Fibroblast of skin of right biceps (primary cell): ENCODE data around the gene MBD3.
A peak's percentile ranks its signal among the peaks of the same experiment; 100 is the strongest.

Experiments
- DNase-seq: peaks from one replicate; pipeline ENCODE4 v3.0.0-alpha.2; 2013

Gene MBD3

DNA sequence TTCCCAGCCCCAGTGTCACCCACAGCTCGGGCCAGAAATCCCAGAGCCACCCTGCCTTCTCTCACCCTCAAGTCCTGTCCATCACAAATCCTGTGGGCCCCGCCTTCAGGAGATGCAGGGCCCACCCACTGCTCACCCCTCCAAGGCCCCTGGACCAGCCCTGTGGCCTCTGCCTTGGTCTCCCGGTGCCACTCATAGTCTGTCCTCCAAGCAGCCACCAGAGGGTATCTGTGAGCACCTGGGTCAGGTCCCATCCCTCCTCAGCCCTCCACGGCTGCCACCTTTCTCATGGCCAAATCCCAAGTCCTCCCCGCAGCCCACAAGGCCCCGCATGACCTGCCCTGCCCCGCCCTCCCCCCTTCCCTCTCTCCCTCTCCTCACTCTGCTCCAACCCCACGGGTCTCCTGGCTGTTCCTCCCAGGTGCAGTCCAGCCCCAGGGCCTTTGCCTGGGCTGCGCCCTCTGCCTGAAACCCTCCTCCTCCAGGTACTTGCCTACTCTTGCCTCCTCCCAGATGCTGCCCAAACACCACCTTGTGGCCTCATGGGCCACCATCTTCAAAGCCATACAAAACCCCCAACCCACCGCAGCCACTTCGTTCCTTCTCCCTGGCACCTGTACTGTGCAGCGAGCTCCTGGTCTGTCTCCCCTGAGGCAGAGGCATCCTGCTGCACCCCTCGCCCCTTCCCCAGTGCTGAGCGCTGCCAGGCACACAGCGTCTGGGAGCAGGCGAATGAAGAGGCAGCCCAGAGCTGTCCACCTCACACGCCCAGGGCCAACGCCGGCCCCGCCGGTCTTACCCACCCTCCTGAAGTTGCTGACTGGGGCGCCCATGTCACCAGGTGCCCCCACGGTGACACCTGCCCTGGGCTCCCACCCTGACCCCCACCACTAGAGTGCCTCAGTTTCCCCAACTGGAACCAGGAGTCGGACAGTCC, 25.8 kb upstream of the MBD3 start:
- peak; percentile 10 for DNase-seq

DNA sequence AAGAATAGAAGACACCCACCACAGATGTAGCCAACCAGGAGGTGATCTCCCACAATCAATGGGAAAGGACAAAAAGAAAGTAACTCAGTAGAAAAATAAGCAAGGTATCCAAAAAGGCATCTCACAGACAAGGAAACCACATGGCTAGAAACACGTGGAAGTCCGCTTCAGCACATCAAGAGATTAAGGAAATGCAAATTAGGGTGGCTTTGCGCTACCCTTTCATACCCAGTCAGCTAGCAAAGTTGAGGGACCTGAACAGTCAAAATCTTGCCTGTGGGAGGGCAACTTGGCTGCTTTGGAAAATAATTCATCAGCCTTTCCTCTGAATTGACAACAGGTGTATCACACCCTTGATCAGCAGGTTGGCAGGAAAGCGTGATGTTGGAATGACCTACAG, 24.2 kb upstream of the MBD3 start:
- no peak for DNase-seq

DNA sequence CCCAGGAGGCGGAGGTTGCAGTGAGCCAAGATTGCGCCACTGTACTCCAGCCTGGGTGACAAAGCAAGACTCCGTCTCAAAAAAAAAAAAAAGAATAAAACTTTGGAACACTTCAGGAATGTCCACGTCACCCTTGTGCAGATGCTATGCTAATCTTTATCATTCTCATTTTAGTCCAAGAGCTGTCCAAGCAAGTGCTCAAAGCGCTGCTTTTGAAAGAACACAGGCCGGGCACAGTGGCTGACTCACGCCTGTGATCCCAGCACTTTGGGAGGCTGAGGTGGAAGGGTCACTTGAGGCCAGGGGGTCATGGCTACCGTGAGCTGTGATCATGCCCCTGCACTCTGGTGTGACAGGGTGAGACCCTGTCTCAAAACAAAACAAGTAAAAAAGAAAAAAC, 23.7 kb upstream of the MBD3 start:
- DNase-seq, result no peak

DNA sequence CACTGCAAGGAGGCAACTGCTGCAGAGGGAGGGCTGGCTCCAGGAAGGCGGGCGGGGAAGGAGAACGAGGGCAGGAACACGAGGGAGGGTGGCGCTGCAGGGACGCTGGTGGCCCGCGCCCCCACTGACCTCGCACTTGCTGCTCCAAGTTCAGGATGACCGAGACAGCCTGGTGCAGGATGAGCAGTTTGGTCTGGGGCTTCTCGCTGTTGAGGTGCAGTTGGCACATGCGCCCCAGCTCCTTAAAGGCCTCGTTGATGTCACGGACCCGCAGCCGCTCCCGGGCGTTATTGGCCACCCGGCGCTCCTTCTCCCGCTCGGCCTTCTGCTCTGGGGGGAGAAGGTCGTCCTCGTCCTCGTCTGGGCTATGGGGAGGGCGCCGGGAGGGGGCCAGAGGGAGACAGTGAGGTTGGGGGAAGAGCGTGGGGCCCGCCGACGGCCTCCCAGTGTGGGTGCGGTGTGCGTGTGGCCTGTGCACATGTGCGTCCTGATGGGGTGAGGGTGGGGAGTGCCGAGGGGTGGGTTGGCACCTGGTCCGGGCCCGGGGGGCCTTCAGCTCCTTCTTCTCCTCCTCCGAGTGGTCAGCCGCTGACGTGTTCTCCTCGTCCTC, 22.6 kb upstream of the MBD3 start:
- no peak for DNase-seq

DNA sequence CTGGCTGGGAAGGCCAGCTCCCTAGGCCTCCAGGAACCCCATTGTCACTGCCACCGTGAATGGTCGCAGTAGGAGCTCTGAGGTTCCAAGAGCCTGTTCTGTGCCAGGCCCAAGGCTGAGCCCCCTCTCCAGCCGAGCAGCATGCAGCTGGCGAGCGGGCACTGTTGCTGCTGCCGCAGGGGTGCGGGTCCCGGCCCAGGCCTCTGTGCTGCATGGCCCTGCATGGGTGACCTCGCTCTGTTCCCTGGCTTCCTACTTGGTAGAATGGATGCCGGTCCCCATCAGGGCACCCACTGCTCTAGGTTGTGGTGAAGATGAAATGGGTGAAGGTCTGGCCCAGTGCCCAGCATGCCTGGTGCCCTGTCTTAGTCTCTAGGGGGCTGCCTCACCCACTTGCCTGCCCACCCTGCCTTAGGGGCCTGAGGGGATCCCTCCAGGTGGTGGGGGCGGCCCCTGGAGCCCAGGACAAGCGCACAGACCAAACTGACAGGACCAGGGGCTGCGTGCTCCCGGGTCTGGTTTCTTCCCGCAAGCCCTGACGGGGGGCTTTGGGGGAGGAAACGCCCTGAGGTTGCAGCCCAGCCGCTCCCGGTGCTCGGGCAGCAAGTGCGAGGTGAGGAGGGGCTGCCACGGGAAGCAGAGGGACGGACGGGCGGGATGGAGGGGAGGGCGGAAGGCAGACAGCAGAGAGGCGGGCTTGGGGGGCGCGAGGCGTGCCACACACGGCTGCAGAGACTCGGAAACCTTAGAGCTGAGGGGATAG, 21.3 kb upstream of the MBD3 start:
- DNase-seq, result no peak

DNA sequence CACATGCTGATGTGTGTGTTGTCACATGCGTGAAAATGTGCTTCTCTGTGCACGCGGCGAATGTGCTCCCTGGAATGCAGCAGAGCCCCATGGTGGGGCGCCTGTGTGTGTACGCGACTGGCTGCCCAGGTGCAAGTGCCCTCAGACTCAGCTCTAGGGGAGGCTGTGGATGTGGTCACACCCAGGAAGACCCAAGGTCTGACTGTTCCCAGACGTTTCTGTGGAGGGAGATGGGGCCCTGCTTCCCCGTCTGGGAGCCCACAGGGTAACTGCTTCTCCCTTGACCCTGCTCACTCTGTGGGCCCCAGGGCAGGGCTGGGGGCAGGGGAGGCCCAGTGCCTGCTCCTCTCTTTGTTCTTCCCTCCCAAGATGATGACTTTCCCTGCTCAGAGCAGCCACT, 20.5 kb upstream of the MBD3 start:
- no peak for DNase-seq

DNA sequence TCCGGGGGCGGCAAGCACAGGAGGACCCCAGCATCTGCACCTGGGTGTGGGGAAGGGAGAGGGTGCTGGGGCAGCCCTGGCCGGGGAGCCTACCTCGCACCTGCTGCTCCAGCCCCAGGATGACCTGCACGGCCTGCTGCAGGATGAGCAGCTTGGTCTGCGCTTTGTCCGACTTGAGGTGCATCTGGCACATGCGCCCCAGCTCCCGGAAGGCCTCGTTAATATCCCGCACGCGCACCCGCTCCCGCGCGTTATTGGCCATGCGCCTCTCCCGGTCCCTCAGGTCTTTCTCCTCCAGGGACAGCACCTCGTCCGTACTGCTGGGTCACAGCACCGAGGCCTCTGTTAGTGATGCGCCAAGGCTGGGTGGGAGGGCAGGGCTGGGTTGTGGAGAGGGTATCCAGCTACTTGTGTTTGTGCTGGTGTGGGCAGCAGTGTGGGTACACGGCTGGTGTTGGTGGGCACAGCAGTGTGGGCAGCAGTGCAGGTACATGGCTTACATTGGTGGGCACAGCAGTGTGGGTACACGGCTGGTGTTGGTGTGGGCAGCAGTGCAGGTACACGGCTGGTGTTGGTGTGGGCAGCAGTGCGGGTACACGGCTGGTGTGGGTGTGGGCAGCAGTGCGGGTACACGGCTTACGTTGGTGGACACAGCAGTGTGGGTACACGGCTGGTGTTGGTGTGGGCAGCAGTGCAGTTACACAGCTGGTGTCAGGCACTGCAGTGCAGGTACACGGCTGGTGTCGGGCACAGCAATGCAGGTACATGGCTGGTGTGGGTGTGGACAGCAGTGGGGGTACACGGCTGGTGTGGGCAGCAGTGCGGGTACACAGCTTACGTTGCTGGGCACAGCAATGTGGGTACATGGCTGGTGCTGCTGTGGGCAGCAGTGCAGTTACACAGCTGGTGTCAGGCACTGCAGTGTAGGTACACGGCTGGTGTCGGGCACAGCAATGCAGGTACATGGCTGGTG, 19.7 kb upstream of the MBD3 start:
- no peak for DNase-seq

DNA sequence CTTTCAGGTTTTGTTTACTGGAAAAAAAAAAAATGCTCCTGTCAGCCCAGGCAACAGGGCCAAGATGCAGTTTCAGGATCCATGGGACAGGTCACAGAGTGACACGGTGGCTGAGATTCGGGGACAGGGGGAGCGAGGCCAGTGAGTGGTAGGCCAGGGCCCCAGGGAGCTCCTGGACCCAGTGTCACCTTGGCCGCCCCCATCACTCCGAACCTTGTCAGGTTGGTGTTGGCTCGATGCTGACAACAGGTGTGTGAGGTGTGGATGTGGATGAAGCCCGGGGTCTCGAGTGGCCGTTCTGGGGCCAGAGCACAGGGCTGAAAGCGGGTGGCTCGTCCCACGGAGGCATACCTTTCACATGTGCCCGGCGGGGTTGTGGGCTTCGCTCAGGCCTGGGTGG, 18.7 kb upstream of the MBD3 start:
- no peak for DNase-seq

DNA sequence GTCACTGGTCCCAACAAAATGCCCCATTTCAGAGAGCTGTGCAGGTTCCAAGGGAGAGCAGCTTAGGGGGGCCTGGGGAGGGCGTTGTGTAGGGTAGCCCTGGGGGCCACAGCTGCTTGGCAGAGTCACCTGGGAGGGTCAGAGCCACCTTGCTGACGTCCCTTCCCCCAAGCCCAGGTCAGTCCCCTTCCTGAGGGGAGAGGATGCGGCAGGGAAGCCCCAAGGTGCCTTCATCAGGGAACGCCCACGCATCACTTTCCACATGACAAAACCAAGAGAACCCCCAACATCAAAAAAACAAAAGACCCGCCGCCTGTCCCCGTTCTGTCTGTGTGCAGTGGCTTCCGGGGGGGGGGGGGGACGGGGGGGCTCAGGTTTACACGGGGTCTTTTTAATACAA, 17.9 kb upstream of the MBD3 start:
- no peak for DNase-seq

DNA sequence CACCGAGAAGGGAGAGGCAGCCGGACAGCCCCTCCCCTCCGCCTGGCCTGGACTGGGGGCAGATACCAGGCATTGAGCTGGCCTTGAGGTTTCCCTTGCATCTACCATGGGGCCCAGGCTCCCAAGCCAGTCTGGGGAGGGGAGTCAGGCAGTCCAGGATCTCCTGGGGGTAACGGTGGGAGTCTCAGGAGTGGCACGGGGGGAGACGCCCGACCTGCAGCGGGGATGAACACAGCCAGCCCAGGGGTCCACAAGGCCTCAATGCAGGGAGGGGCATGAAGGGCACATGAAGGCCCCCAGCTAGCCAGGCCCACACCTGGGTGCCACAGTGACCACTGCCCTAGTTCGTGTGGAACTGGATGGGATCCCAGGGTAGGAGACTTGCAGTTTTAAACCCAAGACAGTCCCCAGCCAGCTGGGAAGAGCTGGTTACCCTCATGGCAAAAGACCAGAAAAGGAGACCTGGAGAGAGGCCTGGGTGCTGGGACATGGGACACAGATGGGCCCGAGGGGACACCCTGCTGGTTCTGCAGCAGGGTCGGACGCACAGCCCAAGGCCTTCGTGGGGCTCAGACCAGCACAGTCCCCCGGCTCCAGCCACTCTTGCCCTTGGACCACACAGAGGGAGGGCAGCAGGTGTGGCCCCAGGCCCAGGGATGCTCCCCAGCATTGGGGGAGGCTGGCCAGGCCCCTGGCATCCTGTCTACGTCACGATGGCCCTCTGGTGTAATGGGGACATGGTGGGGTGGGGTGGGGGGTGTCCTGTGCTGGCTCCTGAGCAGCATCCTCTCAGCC, 17.2 kb upstream of the MBD3 start:
- no peak for DNase-seq

DNA sequence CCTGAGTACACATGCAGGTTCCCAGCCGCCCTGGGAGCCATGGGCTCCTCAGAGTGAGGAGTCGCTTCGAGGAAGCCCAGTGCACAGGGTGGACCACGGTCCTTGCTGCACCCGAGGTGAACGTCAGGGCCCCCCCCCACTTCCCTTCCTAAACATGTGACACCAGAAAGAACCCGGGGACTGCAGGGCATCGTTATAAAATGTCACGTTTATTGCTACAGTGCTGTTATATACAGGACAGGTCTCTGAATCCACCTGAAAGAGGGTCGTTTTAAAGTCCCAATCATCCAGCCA, 16.4 kb upstream of the MBD3 start:
- DNase-seq, result no peak

DNA sequence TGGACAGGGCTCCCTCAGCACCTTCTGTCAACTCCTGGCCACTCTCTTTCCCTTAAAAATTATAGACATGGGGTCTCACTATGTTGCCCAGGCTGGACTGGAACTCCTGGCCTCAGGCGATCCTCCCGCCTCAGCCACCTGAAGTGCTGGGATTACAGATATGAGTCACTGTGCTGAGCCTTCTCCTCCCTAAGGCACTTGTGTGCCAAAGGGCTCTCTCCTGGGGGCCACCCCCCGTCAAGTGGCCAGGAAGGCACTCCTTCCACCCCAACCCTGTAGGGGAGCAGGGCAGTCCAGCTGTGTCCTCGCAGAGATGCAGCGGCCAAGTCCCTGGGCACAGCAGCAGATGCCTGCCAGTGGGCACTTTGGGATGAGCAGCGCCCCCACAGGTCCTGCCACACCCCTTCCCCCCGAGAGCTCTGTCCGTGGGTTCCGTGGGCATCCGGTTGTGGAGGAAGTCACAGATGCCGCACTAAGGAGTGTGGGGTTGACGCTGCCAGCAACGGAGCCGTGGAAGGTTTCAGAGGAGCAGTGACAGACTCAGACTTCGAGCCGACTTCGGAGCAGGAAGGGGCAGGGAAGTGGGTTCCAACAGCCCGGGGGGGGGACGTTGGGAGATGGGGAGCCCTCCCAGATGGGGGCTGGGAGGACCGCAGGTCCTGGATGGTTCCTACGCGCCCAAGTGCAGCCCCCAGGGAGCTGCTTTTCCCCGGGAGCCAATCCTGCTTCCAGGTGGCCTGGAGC, 15.9 kb upstream of the MBD3 start:
- no peak for DNase-seq

DNA sequence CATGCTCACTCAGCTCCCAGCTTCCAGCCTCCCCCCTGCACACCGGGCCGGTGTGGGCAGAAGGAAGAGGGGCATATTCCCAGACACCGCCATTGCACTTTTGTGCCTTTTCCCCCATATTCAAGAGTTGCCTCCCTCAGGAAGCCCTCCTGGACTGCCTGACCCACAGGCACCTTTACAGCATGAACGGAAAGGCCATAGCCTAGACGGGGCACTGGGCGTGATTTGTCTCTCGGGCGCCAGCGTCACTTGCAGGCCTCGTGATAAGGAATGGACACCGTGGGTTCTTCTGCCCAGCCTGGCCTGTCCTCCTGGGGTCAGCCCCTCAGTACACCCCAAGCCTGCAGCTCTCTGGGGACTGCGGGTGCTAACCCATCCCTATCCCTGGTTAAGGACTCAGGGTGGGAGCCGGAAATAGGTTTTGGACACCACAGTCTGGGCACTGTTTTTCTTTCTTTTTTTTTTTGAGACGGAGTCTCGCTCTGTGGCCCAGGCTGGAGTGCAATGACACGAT, 13.5 kb upstream of the MBD3 start:
- DNase-seq, result no peak

DNA sequence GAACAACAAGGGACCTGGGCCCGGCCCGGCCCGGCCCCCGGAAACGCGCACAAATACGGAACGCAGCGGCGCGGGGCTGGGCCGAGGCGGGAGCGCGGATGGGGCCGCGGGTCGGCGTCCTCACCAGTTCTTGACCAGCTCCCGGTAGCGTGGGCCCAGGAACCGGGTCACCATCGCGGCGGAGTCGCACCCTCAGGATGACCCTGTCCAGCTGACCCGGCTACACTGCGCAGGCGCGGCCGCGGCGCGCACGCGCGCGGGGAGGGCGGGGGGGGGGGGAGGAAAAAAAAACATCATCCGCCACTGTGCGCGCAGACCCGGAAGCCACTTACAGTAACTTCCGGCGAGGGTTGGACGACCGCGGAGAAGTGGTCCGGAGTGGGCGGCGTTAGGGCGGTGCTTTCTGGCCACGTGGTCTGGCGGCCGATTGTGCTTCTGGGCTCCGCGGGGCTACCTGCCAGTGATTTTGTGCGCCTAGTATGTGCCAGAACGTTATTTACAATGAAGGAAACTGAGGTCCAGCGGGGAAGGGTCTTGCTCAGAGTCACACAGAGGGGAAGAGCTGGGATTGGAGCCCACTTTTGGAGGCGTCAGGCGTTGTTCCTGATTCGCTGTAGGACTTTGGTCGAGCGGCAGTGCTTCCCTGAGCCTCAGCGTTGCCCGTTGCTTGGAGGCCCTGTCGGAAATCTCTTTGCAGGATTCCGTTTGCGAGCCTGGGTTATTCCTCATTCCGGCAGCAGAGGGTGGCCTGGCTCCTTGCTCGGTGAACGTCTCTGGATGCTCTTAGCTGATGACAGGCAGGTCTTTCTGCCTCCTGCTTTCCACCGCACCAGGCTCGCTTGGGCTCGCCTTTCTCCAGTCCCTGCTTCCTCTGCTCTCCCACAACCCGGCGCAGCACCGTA, 12.8 kb upstream of the MBD3 start, which contains the start of gene UQCR11:
TSS of gene UQCR11 (minus strand) at position 227 of the 902 bp plus-strand sequence. CDS start at position 174, 53 bp downstream.
- DNase-seq, result peak; percentile 96

DNA sequence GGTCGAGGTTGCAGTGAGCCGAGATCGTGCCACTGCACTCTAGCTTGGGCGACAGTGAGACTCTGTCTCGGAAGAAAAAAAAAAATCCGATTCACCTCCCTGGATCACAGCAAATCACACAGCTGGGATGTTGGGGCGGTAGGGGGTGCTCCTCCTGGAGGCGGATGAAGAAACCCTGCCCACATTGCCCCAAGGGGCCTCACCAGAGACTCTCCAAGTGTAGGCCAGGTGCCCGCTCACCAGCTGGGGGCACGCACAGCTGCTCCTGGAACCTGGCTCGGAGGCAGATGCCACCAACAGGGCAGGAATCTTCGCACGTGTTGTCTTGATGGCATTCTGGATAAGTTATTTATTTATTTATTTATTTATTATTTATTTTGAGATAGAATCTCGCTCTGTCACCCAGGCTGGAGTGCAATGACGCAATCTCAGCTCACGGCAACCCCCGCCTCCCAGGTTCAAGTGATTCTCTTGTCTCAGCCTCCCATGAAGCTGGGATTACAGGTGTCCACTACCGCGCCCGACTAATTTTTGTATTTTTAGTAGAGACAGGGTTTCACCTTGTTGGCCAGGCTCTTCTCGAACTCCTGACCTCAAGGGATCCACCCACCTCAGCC, 9.5 kb upstream of the MBD3 start:
- no peak for DNase-seq

DNA sequence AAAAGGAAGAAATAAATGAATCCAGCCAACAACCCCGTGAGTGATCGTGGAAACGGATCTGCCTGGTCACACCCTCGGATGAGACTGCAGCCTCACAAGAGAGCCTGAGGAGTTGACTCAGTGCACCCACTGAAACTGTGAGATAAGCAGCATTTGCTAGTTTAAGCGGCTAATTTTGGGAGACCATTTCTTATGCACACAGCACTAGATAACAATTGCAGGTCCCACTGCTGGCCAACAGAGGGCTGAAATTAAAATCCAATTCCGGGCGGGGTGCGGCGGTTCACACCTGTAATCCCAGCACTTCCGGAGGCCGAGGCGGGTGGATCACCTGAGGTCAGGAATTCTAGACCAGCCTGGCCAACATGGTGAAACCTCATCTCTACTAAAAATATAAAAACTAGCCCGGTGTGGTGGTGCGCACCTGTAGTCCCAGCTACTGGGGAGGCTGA, 9.0 kb upstream of the MBD3 start:
- no peak for DNase-seq

DNA sequence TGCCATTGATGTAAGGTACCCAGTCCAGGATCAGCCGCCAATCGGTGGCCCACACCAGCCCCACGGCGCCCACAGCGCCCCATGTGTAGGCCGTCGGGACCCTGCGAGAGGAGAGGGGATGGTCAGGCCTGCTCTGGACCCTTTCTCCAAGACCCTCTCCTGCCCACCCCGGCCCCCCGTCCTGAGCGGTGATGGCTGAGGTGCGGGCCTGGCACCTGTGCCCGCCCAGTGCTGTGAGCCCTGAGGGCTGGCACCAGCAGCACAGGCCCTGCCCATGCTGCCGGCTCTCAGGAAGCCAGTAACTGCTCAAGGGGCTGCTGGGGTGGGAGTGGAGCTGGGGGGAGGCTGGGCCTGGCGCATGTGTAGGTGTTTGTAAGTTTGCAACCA, 6.8 kb upstream of the MBD3 start:
- DNase-seq, result no peak

DNA sequence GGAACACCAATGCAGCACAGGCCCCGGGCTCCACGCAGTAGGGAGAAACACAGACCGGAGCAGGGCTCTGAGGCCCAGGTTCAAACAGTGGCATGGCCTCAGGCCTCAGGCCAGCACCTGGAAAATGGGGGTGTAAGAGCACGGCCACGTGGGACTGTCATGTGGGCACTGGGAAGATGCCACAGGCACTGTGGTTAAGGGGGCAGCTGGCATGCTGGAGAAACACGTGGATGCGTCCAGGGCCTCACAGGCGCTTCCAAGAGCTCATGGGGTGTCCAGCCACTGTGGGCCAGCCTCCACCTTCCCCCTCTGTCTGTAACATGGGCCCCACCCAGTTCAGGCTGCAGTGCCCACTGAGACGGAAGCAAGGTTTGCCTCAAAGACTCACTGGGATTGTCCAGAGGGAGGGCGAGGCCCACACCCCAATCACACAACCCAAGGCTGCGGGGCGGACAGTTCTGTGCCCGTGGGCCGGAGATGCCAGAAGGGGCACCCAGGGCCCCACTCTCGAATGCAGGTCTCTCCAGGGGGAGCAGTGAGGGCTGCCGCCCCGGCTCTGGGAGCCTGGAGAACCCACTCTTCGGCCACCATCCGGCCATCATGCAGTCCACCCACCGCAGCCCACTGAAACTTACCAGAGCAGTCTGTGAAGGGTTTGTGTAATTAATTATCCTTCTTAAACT, 6.3 kb upstream of the MBD3 start:
- DNase-seq, result no peak

DNA sequence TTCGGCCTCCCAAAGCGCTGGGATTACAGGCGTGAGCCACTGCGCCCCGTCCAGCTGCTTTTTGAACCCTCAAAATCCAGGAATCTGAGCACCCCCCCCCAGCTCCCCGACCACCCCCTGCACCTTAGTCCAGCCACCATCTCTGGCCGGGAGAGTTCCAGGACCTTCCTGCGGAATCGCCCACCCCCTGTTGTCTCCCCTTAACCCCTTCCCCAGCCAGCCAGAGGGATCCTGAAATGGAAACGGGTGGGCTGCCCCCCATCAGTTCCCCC, 772 bp upstream of the MBD3 start:
- no peak for DNase-seq
